ENCODE data around the gene SEC23B. TPM values are rescaled to one million over a fixed set of nuclear protein-coding genes. Genes with fewer than 3 reads are reported as not detected.
A peak's percentile ranks its signal among the peaks of the same experiment; 100 is the strongest.

The SEC23B gene
- total RNA-seq, 2 donors from 2014 or later, result 38.3 to 56.0 TPM

GRCh38 chr20:18533491-18533890 lies 25.8 kb downstream of the SEC23B start:
- H3K4me3 Mint-ChIP-seq, result no peak overlapping the region
- DNase-seq, result no peak
- no peak for ATAC-seq
- H3K4me1 Mint-ChIP-seq, result peaks cover 2% of the 10 kb centered on the region
- peaks cover 11% of the 10 kb centered on the region for H3K36me3 Mint-ChIP-seq (ENCODE audit: low read depth)
- H3K9me3 ChIP-seq (ENCODE audit: control insufficient read depth, low read length, poor library complexity, severe bottlenecking), result peaks cover 2% of the 10 kb centered on the region
- H3K27ac Mint-ChIP-seq, result no peak overlapping the region
- H3K27me3 Mint-ChIP-seq, result no peaks in the 10 kb centered on the region

DNA sequence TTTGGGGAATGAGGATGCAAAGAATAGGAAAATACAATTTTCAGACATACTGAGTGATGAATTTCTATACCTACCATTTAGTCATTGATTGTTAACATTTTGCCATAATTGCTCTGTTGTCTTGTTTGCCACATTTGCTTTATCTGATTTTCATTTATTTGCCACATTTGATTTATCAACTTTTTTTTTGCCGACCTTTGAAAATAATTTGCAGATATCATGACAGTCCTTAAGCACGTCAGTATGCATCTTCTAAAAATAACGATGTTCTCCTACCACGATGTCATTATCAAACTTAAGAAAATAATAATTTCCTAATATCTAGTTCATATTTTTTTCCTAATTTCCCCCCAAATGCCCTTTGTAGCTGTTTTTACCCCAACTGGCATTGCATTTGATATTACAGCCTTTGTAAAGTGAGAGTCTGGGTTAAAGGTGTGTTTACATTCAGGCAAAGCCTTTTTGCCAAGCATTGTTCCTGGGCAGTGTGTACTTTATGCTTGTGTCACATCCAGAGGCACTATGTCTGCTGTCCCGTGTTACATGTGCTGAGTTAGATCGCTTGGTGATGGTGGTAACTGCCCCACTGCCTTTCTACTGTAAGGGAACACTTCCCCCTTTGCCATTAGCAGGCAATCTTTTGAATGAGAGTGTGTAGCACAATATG lies 26.4 kb downstream of the SEC23B start:
- DNase-seq, result no peak
- peaks cover 7% of the 10 kb centered on the region for H3K36me3 Mint-ChIP-seq (ENCODE audit: low read depth)
- H3K4me1 Mint-ChIP-seq, result peaks cover under 1% of the 10 kb centered on the region
- H3K27me3 Mint-ChIP-seq, result no peaks in the 10 kb centered on the region
- no peak overlapping the region for H3K4me3 Mint-ChIP-seq
- peaks cover 2% of the 10 kb centered on the region for H3K9me3 ChIP-seq (ENCODE audit: control insufficient read depth, low read length, poor library complexity, severe bottlenecking)
- no peak for ATAC-seq
- no peak overlapping the region for H3K27ac Mint-ChIP-seq

GRCh38 chr20:18537651-18538050 lies 29.9 kb downstream of the SEC23B start:
- no peaks in the 10 kb centered on the region for H3K27me3 Mint-ChIP-seq
- no peaks in the 10 kb centered on the region for H3K4me1 Mint-ChIP-seq
- ATAC-seq, result no peak

GRCh38 chr20:18541741-18542140 lies 34.0 kb downstream of the SEC23B start:
- Mint-ChIP-seq H3K4me1 (peaks cover 9% of the 10 kb centered on the region), H3K27me3 (no peaks in the 10 kb centered on the region), H3K4me3 (no peak overlapping the region), H3K27ac (no peak overlapping the region), H3K36me3 (ENCODE audit: low read depth) (peaks cover 21% of the 10 kb centered on the region)
- no peak for DNase-seq
- no peaks in the 10 kb centered on the region for H3K9me3 ChIP-seq (ENCODE audit: control insufficient read depth, low read length, poor library complexity, severe bottlenecking)
- ATAC-seq, result no peak

More at GRCh38 chr20:18537651-18538050, 29.9 kb downstream of the SEC23B start:
- Mint-ChIP-seq H3K36me3 (ENCODE audit: low read depth) (peaks cover 11% of the 10 kb centered on the region), H3K4me3 (no peak overlapping the region), H3K27ac (no peak overlapping the region)
- peaks cover under 1% of the 10 kb centered on the region for H3K9me3 ChIP-seq (ENCODE audit: control insufficient read depth, low read length, poor library complexity, severe bottlenecking)
- DNase-seq, result no peak

GRCh38 chr20:18543216-18543615 lies 35.5 kb downstream of the SEC23B start:
- Mint-ChIP-seq H3K27ac (no peak overlapping the region), H3K27me3 (no peaks in the 10 kb centered on the region), H3K36me3 (ENCODE audit: low read depth) (peaks cover 19% of the 10 kb centered on the region), H3K4me1 (peaks cover 9% of the 10 kb centered on the region), H3K4me3 (no peak overlapping the region)
- no peak for ATAC-seq
- no peak for DNase-seq
- no peaks in the 10 kb centered on the region for H3K9me3 ChIP-seq (ENCODE audit: control insufficient read depth, low read length, poor library complexity, severe bottlenecking)

DNA sequence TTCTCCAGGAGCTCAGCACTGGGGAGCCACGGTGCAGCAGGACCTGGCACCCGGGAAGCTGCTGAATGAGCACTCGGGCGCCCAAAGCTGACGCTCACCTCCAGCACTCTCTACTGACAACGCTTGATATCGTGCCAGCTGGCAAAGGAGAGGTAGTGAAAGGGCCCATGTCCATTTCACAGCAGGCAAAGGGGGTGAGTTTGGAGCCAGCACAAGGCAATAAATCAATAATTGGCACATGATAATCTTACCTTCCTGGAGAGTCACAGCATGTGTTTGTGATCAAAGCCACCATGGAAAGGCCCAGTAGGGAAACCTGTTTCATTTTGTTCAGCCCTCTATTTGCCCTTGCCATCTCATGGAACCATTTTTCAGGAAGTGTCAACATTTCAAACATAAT lies 36.2 kb downstream of the SEC23B start:
- ATAC-seq (no peak), DNase-seq (no peak)
- H3K9me3 ChIP-seq (ENCODE audit: control insufficient read depth, low read length, poor library complexity, severe bottlenecking), result no peaks in the 10 kb centered on the region
- Mint-ChIP-seq H3K4me1 (peaks cover 9% of the 10 kb centered on the region), H3K27ac (no peak overlapping the region), H3K4me3 (no peak overlapping the region), H3K36me3 (ENCODE audit: low read depth) (peaks cover 22% of the 10 kb centered on the region), H3K27me3 (no peaks in the 10 kb centered on the region)

GRCh38 chr20:18545566-18545965 lies 37.8 kb downstream of the SEC23B start:
- Mint-ChIP-seq H3K36me3 (ENCODE audit: low read depth) (peaks cover 18% of the 10 kb centered on the region), H3K4me3 (no peak overlapping the region), H3K27ac (peak overlapping the region; percentile 76), H3K27me3 (no peaks in the 10 kb centered on the region), H3K4me1 (peaks cover 9% of the 10 kb centered on the region)
- no peaks in the 10 kb centered on the region for H3K9me3 ChIP-seq (ENCODE audit: control insufficient read depth, low read length, poor library complexity, severe bottlenecking)
- DNase-seq (no peak), ATAC-seq (no peak)

GRCh38 chr20:18548465-18548864 lies 40.7 kb downstream of the SEC23B start:
- Mint-ChIP-seq H3K27me3 (no peaks in the 10 kb centered on the region), H3K4me3 (no peak overlapping the region), H3K4me1 (peaks cover 7% of the 10 kb centered on the region), H3K27ac (no peak overlapping the region), H3K36me3 (ENCODE audit: low read depth) (peaks cover 15% of the 10 kb centered on the region)
- ATAC-seq (no peak), DNase-seq (no peak)
- H3K9me3 ChIP-seq (ENCODE audit: control insufficient read depth, low read length, poor library complexity, severe bottlenecking), result no peaks in the 10 kb centered on the region

DNA sequence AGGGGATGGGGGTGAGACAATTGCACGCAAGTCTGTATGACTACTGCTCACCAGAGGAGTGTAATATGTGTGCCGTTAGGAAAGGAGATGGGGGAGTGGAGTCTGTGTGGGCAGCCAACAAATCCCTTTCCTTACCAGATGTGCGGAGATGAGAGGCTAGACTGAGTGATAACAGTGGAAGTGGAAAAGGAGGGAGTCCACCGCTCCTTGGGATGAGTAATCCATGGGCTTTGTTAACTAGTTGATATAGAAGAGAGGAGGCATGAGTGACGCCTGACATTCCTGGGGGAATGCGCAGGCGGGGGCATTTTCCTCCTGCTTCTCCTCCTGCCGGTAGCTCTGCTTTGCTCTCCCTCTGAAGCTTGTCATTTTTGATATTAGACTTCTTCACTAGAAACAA lies 46.0 kb downstream of the SEC23B start:
- Mint-ChIP-seq H3K4me1 (no peaks in the 10 kb centered on the region), H3K36me3 (ENCODE audit: low read depth) (peaks cover 16% of the 10 kb centered on the region), H3K4me3 (no peak overlapping the region), H3K27me3 (no peaks in the 10 kb centered on the region), H3K27ac (peak overlapping the region; percentile 61)
- no peaks in the 10 kb centered on the region for H3K9me3 ChIP-seq (ENCODE audit: control insufficient read depth, low read length, poor library complexity, severe bottlenecking)
- ATAC-seq (no peak), DNase-seq (no peak)

DNA sequence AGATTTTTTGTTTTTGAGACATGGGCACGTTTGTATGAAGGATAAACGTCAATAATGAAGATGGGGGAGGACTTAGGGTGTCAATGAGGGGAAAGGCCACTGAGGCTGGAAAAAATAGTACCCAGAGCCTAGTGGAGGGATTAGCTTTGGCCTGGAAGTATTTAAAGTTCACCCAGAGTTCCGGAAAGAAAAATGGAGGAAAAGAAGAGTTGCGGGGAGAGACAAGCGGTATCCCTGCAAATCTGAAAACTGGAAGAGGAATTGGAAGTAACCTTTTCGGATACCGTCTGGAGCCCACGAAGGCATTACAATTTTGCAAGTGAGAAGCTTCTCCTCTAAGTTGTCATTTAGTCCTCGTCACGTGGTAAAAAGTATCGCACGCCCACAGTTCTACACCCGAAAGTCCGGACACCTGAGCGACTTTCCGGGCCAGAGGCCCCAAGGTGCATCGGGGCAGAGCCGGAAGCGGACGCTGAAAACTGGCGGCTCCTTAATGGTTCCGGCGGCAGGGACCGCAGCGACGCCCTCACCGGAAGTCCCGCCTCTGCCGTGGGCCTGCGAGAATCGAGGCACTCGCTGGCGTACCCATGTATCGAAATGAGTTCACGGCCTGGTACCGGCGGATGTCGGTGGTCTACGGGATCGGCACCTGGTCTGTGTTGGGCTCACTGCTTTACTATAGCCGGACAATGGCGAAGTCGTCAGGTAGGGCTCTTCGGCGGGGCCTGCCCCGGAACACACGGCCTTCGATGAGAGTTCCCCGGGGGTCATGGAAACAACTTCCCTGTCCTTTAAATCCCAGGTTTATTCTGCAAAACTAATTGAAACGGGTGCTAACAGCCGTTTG lies 59.4 kb downstream of the SEC23B start, which contains the start of gene SMIM26:
SMIM26 (plus strand) TSS at position 541 of the 847 bp plus-strand sequence; CDS start at position 588, 47 bp downstream.
- Mint-ChIP-seq H3K27ac (peak within 1 kb of the TSS; percentile 97), H3K27me3 (no peaks in the 10 kb centered on the region), H3K4me3 (peak within 1 kb of the TSS; percentile 97), H3K36me3 (ENCODE audit: low read depth) (peaks cover 4% of the 10 kb centered on the region), H3K4me1 (peaks cover 15% of the 10 kb centered on the region)
- DNase-seq, result peak; percentile 87 to 92 (median 88)
- no peaks in the 10 kb centered on the region for H3K9me3 ChIP-seq (ENCODE audit: control insufficient read depth, low read length, poor library complexity, severe bottlenecking)
- ATAC-seq, result peak; percentile 100

DNA sequence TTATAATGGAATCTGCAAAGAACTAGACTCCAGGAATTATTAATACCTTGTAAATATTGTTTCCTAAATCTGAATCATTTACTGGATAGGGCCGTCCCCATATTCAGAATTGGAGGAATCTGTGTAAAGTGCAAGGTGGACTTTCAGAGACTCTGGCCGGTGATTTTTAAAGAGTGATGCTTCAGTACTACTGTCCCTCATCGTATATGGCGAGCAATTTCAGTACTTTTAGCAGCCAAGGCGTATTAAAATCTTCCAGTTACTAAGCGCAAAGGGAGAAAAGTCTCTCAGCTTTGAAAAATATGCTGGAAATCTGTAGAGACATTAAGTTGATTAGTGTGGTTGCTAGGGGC lies 60.0 kb downstream of the SEC23B start:
- DNase-seq, result no peak
- Mint-ChIP-seq H3K27me3 (no peaks in the 10 kb centered on the region), H3K4me3 (peak overlapping the region; percentile 97), H3K27ac (peak overlapping the region; percentile 97), H3K36me3 (ENCODE audit: low read depth) (peaks cover 4% of the 10 kb centered on the region), H3K4me1 (peaks cover 15% of the 10 kb centered on the region)
- ATAC-seq, result peak; percentile 14
- no peaks in the 10 kb centered on the region for H3K9me3 ChIP-seq (ENCODE audit: control insufficient read depth, low read length, poor library complexity, severe bottlenecking)

DNA sequence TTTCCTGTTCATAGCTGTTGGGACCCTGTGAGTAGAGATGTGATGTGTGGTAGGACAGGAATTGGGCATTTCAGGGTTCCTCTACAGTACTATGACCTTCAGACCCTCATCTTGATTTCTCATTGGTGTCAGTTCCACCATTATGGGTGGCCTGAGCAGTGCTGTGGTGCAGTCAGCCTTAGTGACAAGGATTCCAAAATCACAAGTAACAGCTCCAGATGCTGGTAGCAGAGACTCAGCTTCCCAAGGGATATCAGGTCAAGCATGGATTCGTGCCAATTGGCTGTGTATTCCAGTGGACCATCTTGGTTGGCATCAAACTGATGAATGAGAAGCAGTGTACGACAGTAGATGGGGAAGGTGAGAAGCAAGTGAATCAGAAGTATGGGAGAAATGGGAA lies 63.3 kb downstream of the SEC23B start:
- ATAC-seq, result no peak
- H3K27ac Mint-ChIP-seq, result no peak overlapping the region
- H3K36me3 Mint-ChIP-seq (ENCODE audit: low read depth), result peaks cover 4% of the 10 kb centered on the region
- H3K4me3 Mint-ChIP-seq, result no peak overlapping the region
- H3K4me1 Mint-ChIP-seq, result peaks cover 15% of the 10 kb centered on the region
- no peaks in the 10 kb centered on the region for H3K9me3 ChIP-seq (ENCODE audit: control insufficient read depth, low read length, poor library complexity, severe bottlenecking)
- DNase-seq, result no peak
- H3K27me3 Mint-ChIP-seq, result no peaks in the 10 kb centered on the region

DNA sequence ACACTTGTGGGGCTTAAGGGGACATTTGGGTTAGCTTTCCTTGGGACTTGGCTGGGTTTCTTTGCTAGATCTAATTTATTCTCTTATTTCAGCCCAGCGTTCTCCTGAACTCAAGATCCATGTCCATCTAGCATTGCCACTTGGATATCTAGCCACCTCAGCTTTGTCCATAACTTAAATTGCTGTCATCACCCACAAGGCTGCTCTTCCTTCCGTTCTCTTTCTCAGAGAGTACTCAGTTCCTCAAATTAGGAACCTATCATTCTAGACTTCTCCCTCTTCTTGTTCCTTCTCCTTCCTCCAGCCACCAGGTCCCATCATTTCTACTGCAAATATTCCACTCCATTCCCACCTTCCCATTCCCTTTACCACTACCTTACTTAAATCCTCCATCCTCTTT lies 63.8 kb downstream of the SEC23B start:
- ATAC-seq (no peak), DNase-seq (no peak)
- Mint-ChIP-seq H3K27ac (no peak overlapping the region), H3K4me3 (no peak overlapping the region), H3K4me1 (peaks cover 12% of the 10 kb centered on the region), H3K27me3 (no peaks in the 10 kb centered on the region), H3K36me3 (ENCODE audit: low read depth) (peaks cover 4% of the 10 kb centered on the region)
- H3K9me3 ChIP-seq (ENCODE audit: control insufficient read depth, low read length, poor library complexity, severe bottlenecking), result no peaks in the 10 kb centered on the region

Measured in T-helper 17 cell (primary cell).